ENCODE results near the gene SFR1. TPM values are rescaled to one million over a fixed set of nuclear protein-coding genes. Genes with fewer than 3 reads are reported as not detected.

The SFR1 gene
- polyA plus RNA-seq, 3 donors = 6.4 to 18.1 (median 16.9) TPM

DNA sequence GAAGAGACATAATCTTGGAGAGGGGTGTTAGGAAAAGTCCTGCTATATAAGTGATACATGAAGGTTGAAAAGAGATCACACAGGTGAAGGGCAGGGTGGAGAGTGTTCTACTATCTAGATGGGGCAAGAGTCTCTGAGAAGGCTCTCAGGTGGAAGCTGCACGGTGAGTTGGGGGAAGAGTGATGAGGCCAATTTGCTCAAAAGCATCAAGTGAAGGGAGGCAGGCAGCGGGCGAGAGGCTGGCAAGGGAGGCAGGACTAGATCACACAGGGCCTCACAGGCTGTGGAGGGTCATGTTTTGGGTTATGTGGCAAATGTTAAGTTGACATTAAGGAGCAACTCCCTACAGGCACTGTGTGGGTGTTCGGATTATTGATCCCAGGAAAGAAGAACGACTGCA is 33.7 kb upstream of the SFR1 start:
- no peaks in the 10 kb centered on the region for H3K4me1 Mint-ChIP-seq
- intact Hi-C loops (cut with micrococcal nuclease) = no loop called here
- DNase-seq = no peak

DNA sequence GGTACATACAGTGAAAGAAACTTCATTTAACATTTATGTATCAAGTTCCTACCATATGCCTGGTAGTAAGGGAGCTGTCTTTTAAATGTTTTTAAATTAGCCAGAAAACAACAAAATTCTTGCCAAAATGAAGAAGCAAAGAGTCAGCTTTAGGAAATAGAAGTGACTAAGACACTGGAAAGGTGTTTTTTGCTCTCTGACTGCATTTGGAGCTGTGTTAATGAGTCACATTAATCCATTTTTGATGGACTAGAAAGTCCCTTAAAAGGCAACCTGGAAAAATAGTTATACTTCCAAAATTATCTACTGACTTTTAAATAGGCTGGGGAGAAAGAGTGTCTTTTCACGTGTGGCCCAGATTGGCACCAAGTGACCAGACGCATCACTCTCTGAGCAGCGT is 32.4 kb upstream of the SFR1 start:
- no peaks in the 10 kb centered on the region for H3K36me3 Mint-ChIP-seq
- TF ChIP-seq, protein P1, sequence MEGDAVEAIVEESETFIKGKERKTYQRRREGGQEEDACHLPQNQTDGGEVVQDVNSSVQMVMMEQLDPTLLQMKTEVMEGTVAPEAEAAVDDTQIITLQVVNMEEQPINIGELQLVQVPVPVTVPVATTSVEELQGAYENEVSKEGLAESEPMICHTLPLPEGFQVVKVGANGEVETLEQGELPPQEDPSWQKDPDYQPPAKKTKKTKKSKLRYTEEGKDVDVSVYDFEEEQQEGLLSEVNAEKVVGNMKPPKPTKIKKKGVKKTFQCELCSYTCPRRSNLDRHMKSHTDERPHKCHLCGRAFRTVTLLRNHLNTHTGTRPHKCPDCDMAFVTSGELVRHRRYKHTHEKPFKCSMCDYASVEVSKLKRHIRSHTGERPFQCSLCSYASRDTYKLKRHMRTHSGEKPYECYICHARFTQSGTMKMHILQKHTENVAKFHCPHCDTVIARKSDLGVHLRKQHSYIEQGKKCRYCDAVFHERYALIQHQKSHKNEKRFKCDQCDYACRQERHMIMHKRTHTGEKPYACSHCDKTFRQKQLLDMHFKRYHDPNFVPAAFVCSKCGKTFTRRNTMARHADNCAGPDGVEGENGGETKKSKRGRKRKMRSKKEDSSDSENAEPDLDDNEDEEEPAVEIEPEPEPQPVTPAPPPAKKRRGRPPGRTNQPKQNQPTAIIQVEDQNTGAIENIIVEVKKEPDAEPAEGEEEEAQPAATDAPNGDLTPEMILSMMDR (IDR thresholded peaks at IDR 0.05) = no peak
- Histone ChIP-seq H4K20me1 (ENCODE audit: insufficient read depth, low read length) (no peaks in the 10 kb centered on the region), H3K9me3 (replicated peaks in 1 of 2; ENCODE audit: control insufficient read depth in 1 of 2, insufficient read depth in 1 of 2, low read length in 2 of 2) (no peaks in the 10 kb centered on the region), H3K27me3 (ENCODE audit: control insufficient read depth in 2 of 2, insufficient read depth in 2 of 2, low read length in 2 of 2) (no peaks in the 10 kb centered on the region), H3K36me3 (replicated peaks in 1 of 2; ENCODE audit: control insufficient read depth in 1 of 2, insufficient read depth in 2 of 2, low read length in 2 of 2) (no peaks in the 10 kb centered on the region), H3K27ac (ENCODE audit: low read depth in 1 of 2, low read length in 2 of 2) (no peak overlapping the region), H3K4me1 (ENCODE audit: control insufficient read depth in 1 of 2, insufficient read depth in 2 of 2, low read length in 2 of 2) (no peaks in the 10 kb centered on the region), H3K4me2 (replicated peaks; ENCODE audit: extremely low read depth, low read length, poor library complexity, severe bottlenecking) (no peak overlapping the region), H3K79me2 (ENCODE audit: insufficient read depth, low read length) (no peaks in the 10 kb centered on the region), H3K4me3 (replicated peaks in 1 of 3; ENCODE audit: low read depth in 2 of 3, low read length in 3 of 3) (no peak overlapping the region), H3K9ac (ENCODE audit: insufficient read depth, low read length, poor library complexity, severe bottlenecking) (no peak overlapping the region), H2AFZ (ENCODE audit: insufficient read depth, low read depth, low read length, poor library complexity, severe bottlenecking) (no peak overlapping the region)
- H3K9me3 Mint-ChIP-seq = no peaks in the 10 kb centered on the region
- no peak overlapping the region for H3K4me3 Mint-ChIP-seq
- intact Hi-C loops (cut with micrococcal nuclease) = no loop called here
- WGBS (ENCODE audit: insufficient coverage) = 100% methylated on average over 1 of the region's 3 CpGs
- H3K4me1 Mint-ChIP-seq = no peaks in the 10 kb centered on the region
- peak in 1 of 3 donors; percentile 46 for DNase-seq
- H3K27ac Mint-ChIP-seq = no peak overlapping the region
- peaks cover 0 to 8% (median 2%) of the 10 kb centered on the region in 3 donors for H3K27me3 Mint-ChIP-seq (ENCODE audit: low read depth in 3 of 3)

More for the DNA sequence above, 33.7 kb upstream of the SFR1 start:
- H3K9me3 ChIP-seq (replicated peaks in 1 of 2; ENCODE audit: control insufficient read depth in 1 of 2, insufficient read depth in 1 of 2, low read length in 2 of 2) = no peaks in the 10 kb centered on the region
- H3K27ac ChIP-seq (ENCODE audit: low read depth in 1 of 2, low read length in 2 of 2) = no peak overlapping the region
- no peak overlapping the region for H3K4me3 Mint-ChIP-seq
- H3K27me3 Mint-ChIP-seq (ENCODE audit: low read depth in 3 of 3) = peaks cover 0 to 8% (median 2%) of the 10 kb centered on the region in 3 donors
- H3K9ac ChIP-seq (ENCODE audit: insufficient read depth, low read length, poor library complexity, severe bottlenecking) = no peak overlapping the region
- H2AFZ ChIP-seq (ENCODE audit: insufficient read depth, low read depth, low read length, poor library complexity, severe bottlenecking) = no peak overlapping the region
- H3K36me3 ChIP-seq (replicated peaks in 1 of 2; ENCODE audit: control insufficient read depth in 1 of 2, insufficient read depth in 2 of 2, low read length in 2 of 2) = no peaks in the 10 kb centered on the region
- H3K36me3 Mint-ChIP-seq = no peaks in the 10 kb centered on the region
- TF ChIP-seq, protein P1 (IDR thresholded peaks at IDR 0.05) = no peak
- H4K20me1 ChIP-seq (ENCODE audit: insufficient read depth, low read length) = no peaks in the 10 kb centered on the region
- H3K4me2 ChIP-seq (replicated peaks; ENCODE audit: extremely low read depth, low read length, poor library complexity, severe bottlenecking) = no peak overlapping the region
- no peaks in the 10 kb centered on the region for H3K4me1 ChIP-seq (ENCODE audit: control insufficient read depth in 1 of 2, insufficient read depth in 2 of 2, low read length in 2 of 2)
- H3K79me2 ChIP-seq (ENCODE audit: insufficient read depth, low read length) = no peaks in the 10 kb centered on the region
- no peaks in the 10 kb centered on the region for H3K9me3 Mint-ChIP-seq
- H3K4me3 ChIP-seq (replicated peaks in 1 of 3; ENCODE audit: low read depth in 2 of 3, low read length in 3 of 3) = no peak overlapping the region
- 100% methylated on average over 3 of the region's 5 CpGs for WGBS (ENCODE audit: insufficient coverage)
- H3K27ac Mint-ChIP-seq = no peak overlapping the region
- H3K27me3 ChIP-seq (ENCODE audit: control insufficient read depth in 2 of 2, insufficient read depth in 2 of 2, low read length in 2 of 2) = no peaks in the 10 kb centered on the region
